Trophoblast cell (in vitro differentiated cells and primary cell): ENCODE measurements around the gene FHIT.

ENCODE experiments used
- DNase-seq, 2 donors: peaks; one replicate each; pipeline ENCODE4 v3.0.0-alpha.2; 2016
- H2AFZ ChIP-seq: 2 replicates; pipeline ENCODE4 v1.6.1; 2013; ENCODE audit warnings: low read length, moderate library complexity, mild to moderate bottlenecking; ENCODE audit not compliant: insufficient read depth, poor library complexity
- H2AK5ac ChIP-seq: 2 replicates; pipeline ENCODE4 v1.6.1; 2013; ENCODE audit warnings: mild to moderate bottlenecking, low read length
- H2BK120ac ChIP-seq: 2 replicates; pipeline ENCODE4 v1.6.1; 2013; ENCODE audit warnings: low read length, mild to moderate bottlenecking, moderate library complexity; ENCODE audit not compliant: insufficient read depth, poor library complexity
- H2BK12ac ChIP-seq: 2 replicates; pipeline ENCODE4 v1.6.1; 2013; ENCODE audit warnings: mild to moderate bottlenecking, low read length, moderate library complexity
- H2BK5ac ChIP-seq: 2 replicates; pipeline ENCODE4 v1.6.1; 2013; ENCODE audit warnings: low read length, low read depth, moderate library complexity, mild to moderate bottlenecking; ENCODE audit not compliant: poor library complexity
- H3K14ac ChIP-seq: 2 replicates; pipeline ENCODE4 v1.6.1; 2013; ENCODE audit warnings: mild to moderate bottlenecking, low read length
- H3K18ac ChIP-seq: 2 replicates; pipeline ENCODE4 v1.6.1; 2013; ENCODE audit warnings: mild to moderate bottlenecking, low read length
- H3K23ac ChIP-seq: 2 replicates; pipeline ENCODE4 v1.6.1; 2013; ENCODE audit warnings: low read length
- H3K27ac ChIP-seq: 2 replicates; pipeline ENCODE4 v1.5.1; 2013; ENCODE audit warnings: low read depth, mild to moderate bottlenecking, inconsistent platforms, low read length, moderate library complexity
- H3K27me3 ChIP-seq: 2 replicates; pipeline ENCODE4 v1.6.1; 2013; ENCODE audit warnings: inconsistent platforms, mild to moderate bottlenecking, low read length, moderate library complexity; ENCODE audit not compliant: insufficient read depth
- H3K36me3 ChIP-seq, 2 experiments: 1 replicate in 1 of 2; 2 replicates in 1 of 2; pipeline ENCODE4 v1.6.1; 2013; ENCODE audit warnings: low read length in 2 of 2, mild to moderate bottlenecking in 2 of 2, moderate library complexity in 1 of 2; ENCODE audit not compliant: insufficient read depth in 2 of 2, control insufficient read depth in 1 of 2
- H3K4ac ChIP-seq: 2 replicates; pipeline ENCODE4 v1.6.1; 2013; ENCODE audit warnings: low read depth, mild to moderate bottlenecking, low read length, moderate library complexity
- H3K4me1 ChIP-seq, 2 experiments: 1 replicate in 1 of 2; 2 replicates in 1 of 2; pipeline ENCODE4 v1.6.1; 2013; ENCODE audit warnings: low read length in 2 of 2, mild to moderate bottlenecking in 2 of 2, moderate library complexity in 1 of 2; ENCODE audit not compliant: insufficient read depth in 2 of 2, control insufficient read depth in 1 of 2
- H3K4me2 ChIP-seq: 2 replicates; pipeline ENCODE4 v1.6.1; 2013; ENCODE audit warnings: inconsistent platforms, mild to moderate bottlenecking, low read length, moderate library complexity
- H3K4me3 ChIP-seq: 2 replicates; pipeline ENCODE4 v1.5.1; 2013; ENCODE audit warnings: mild to moderate bottlenecking, low read depth, low read length, inconsistent platforms
- H3K79me1 ChIP-seq: one replicate; pipeline ENCODE4 v1.6.1; 2013; ENCODE audit warnings: low read length
- H3K79me2 ChIP-seq: 2 replicates; pipeline ENCODE4 v1.6.1; 2013; ENCODE audit warnings: low read length, mild to moderate bottlenecking; ENCODE audit not compliant: control insufficient read depth, insufficient read depth, poor library complexity
- H3K9ac ChIP-seq: 2 replicates; pipeline ENCODE4 v1.6.1; 2013; ENCODE audit warnings: mild to moderate bottlenecking, low read length
- H3K9me3 ChIP-seq: 2 replicates; pipeline ENCODE4 v1.6.1; 2013; ENCODE audit warnings: low read depth, mild to moderate bottlenecking, control low read depth, inconsistent platforms, low read length; ENCODE audit not compliant: insufficient read depth
- H4K12ac ChIP-seq: 2 replicates; pipeline ENCODE4 v1.6.1; 2013; ENCODE audit warnings: low read depth, mild to moderate bottlenecking, low read length, moderate library complexity
- H4K8ac ChIP-seq: 2 replicates; pipeline ENCODE4 v1.6.1; 2013; ENCODE audit warnings: low read depth, mild to moderate bottlenecking, low read length, moderate library complexity
- H4K91ac ChIP-seq: one replicate; pipeline ENCODE4 v1.6.1; 2013; ENCODE audit warnings: low read depth, mild to moderate bottlenecking, low read length, moderate library complexity
- WGBS: extraction: QIAGEN DNeasy Blood & Tissue Kit; methylation state at CpG from one replicate; pipeline ENCODE4 v1.1.7; 2013; ENCODE audit warnings: missing lambda C conversion rate; ENCODE audit not compliant: insufficient read length, insufficient coverage; ENCODE audit errors: extremely low coverage; 5-methylcytosine and 5-hydroxymethylcytosine counted together

Gene FHIT

DNA sequence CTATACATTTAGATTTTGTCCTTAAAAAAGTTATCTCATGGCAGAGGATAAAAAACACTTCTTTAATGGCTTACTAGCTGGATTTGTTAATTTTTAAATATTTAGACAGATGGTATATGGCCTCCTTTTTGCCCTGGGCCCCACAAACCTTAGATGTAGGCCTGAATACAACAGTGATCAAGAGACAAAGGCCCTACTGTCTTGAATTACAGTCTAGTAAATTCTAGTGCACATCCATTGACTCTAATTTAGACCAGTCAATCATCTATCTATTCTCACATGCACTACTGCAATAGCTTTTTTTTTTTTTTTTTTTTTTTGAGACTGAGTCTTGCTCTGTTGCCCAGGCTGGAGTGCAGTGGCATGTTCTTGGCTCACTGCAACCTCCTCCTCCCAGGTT is 452.8 kb downstream of the FHIT start:
- Histone ChIP-seq H3K9me3 (no peaks in the 10 kb centered on the region), H2AFZ (no peak overlapping the region), H3K27ac (no peak overlapping the region), H3K36me3 (no peaks in the 10 kb centered on the region), H3K4me1 (no peaks in the 10 kb centered on the region), H3K79me1 (no peaks in the 10 kb centered on the region), H3K18ac (no peak overlapping the region), H3K4me2 (no peak overlapping the region), H3K4me3 (no peak overlapping the region), H2BK120ac (no peak overlapping the region), H2BK5ac (no peak overlapping the region), H3K79me2 (no peaks in the 10 kb centered on the region), H3K23ac (no peak overlapping the region), H4K12ac (no peak overlapping the region), H2BK12ac (no peak overlapping the region), H4K8ac (no peak overlapping the region), H2AK5ac (no peak overlapping the region), H4K91ac (no peak overlapping the region), H3K14ac (no peak overlapping the region), H3K27me3 (no peaks in the 10 kb centered on the region), H3K9ac (no peak overlapping the region), H3K4ac (no peak overlapping the region)
- no peak for DNase-seq

DNA sequence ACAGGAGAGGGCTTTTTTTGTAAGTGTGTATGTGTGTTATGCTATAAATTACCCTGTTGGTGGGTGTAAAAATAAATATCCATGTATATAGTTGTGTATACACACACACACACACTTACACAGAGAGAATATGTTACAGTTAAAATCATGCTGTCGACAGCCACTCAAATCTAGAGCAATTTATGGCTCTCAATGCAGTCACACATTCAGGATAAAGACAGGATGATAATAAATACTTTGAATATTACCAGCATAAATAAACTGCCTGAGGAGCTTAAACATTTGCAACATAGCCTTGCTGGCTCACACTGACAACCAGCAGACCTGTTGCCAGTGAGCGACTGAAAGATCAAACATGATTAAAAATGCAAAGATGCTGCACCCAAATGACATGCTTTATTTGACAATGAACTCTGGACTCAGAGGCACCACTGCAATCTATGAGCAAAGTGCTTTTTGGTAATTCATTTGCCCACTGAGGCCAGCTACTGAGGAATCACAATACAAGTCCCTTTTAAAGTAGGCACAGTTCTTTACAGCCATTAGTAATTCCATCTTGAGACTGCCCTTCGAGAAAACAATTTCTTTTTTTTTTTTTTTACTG is 458.9 kb downstream of the FHIT start:
- Histone ChIP-seq H3K27ac (no peak overlapping the region), H3K4ac (no peak overlapping the region), H2BK120ac (no peak overlapping the region), H3K36me3 (no peaks in the 10 kb centered on the region), H2BK5ac (no peak overlapping the region), H3K27me3 (no peaks in the 10 kb centered on the region), H2AK5ac (no peak overlapping the region), H3K4me3 (no peak overlapping the region), H2BK12ac (no peak overlapping the region), H3K14ac (no peak overlapping the region), H3K4me1 (no peaks in the 10 kb centered on the region), H4K8ac (no peak overlapping the region), H4K91ac (no peak overlapping the region), H3K79me1 (no peaks in the 10 kb centered on the region), H3K23ac (no peak overlapping the region), H3K18ac (no peak overlapping the region), H2AFZ (no peak overlapping the region), H3K9ac (no peak overlapping the region), H3K4me2 (no peak overlapping the region), H3K79me2 (no peaks in the 10 kb centered on the region), H3K9me3 (no peaks in the 10 kb centered on the region), H4K12ac (no peak overlapping the region)
- WGBS, result no CpG with 5 or more reads among the region's 3 CpGs
- DNase-seq, result peak; percentile 68 to 87

DNA sequence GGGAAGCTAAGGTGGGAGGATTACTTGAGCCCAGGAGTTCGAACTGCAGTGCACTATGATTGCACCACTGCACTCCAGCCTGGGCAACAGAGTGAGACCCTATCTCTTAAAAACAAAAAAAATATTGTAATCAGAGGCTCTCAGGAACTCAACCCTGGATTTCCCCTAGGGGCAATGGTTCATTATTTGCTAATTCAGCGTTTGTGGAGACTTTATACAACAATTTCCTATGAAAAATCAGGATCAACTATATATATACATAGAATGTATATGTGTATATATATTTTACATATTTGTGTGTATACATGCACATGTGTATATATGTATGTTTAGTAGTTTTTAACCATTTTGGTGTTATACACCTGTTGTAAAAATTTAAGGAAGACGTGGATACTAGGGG is 463.1 kb downstream of the FHIT start:
- H3K36me3 ChIP-seq, result no peaks in the 10 kb centered on the region
- H3K23ac ChIP-seq, result no peak overlapping the region
- no peak for DNase-seq
- no peak overlapping the region for H3K4me3 ChIP-seq
- H4K12ac ChIP-seq, result peak overlapping the region; percentile 43
- H4K8ac ChIP-seq, result no peak overlapping the region
- no peak overlapping the region for H3K27ac ChIP-seq
- H2BK5ac ChIP-seq, result no peak overlapping the region
- no peak overlapping the region for H2BK12ac ChIP-seq
- H2AK5ac ChIP-seq, result no peak overlapping the region
- H2BK120ac ChIP-seq, result no peak overlapping the region
- WGBS, result no CpG with 5 or more reads among the region's 3 CpGs
- H3K79me1 ChIP-seq, result peaks cover 3% of the 10 kb centered on the region
- no peak overlapping the region for H2AFZ ChIP-seq
- H3K9ac ChIP-seq, result no peak overlapping the region
- no peak overlapping the region for H3K4ac ChIP-seq
- H4K91ac ChIP-seq, result no peak overlapping the region
- no peaks in the 10 kb centered on the region for H3K27me3 ChIP-seq
- H3K4me1 ChIP-seq, result peaks cover 0 to 5% of the 10 kb centered on the region in 2 experiments
- no peaks in the 10 kb centered on the region for H3K79me2 ChIP-seq
- no peak overlapping the region for H3K14ac ChIP-seq
- H3K9me3 ChIP-seq, result no peaks in the 10 kb centered on the region
- H3K4me2 ChIP-seq, result no peak overlapping the region
- no peak overlapping the region for H3K18ac ChIP-seq

DNA sequence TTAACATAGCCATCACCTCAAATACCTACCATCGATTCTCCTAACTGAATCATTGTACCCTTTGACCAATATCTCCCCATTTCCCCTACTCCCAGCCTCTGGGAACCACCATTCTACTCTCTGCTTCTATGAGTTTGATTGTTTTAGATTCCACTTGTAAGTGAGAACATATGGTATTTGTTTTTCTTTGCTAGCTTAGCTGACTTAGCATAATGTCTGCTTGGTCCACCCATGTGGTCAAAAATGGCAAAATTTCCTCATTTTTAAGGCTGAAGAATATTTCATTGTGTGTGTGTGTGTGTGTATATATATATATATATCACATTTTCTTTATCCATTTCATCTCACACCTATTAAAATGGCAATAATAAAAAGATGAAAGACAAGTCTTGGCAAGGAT is 469.3 kb downstream of the FHIT start:
- no peak overlapping the region for H2AFZ ChIP-seq
- no peak overlapping the region for H3K18ac ChIP-seq
- no peak overlapping the region for H3K9ac ChIP-seq
- no peaks in the 10 kb centered on the region for H3K79me2 ChIP-seq
- H4K12ac ChIP-seq, result no peak overlapping the region
- no peak overlapping the region for H3K4me3 ChIP-seq
- H2BK5ac ChIP-seq, result no peak overlapping the region
- H3K23ac ChIP-seq, result no peak overlapping the region
- H2BK120ac ChIP-seq, result no peak overlapping the region
- WGBS, result no CpG with 5 or more reads among the region's 1 CpG
- H3K27me3 ChIP-seq, result no peaks in the 10 kb centered on the region
- peaks cover 0 to 5% of the 10 kb centered on the region in 2 experiments for H3K36me3 ChIP-seq
- no peak overlapping the region for H3K4ac ChIP-seq
- H3K14ac ChIP-seq, result no peak overlapping the region
- no peak overlapping the region for H3K4me2 ChIP-seq
- DNase-seq, result no peak
- no peak overlapping the region for H4K8ac ChIP-seq
- peaks cover 4% of the 10 kb centered on the region for H3K9me3 ChIP-seq
- H2AK5ac ChIP-seq, result no peak overlapping the region
- H3K4me1 ChIP-seq, result peaks cover 0 to 5% of the 10 kb centered on the region in 2 experiments
- no peak overlapping the region for H3K27ac ChIP-seq
- peaks cover 3% of the 10 kb centered on the region for H3K79me1 ChIP-seq
- no peak overlapping the region for H2BK12ac ChIP-seq
- no peak overlapping the region for H4K91ac ChIP-seq
